ENCODE measurements around the gene RBPJL. TPM values are rescaled to one million over a fixed set of nuclear protein-coding genes. Genes with fewer than 3 reads are reported as not detected.
A peak's percentile ranks its signal among the peaks of the same experiment; 100 is the strongest.

The RBPJL gene
- total and polyA plus RNA-seq, 4 donors, result not detected

- WGBS, result 94% methylated on average over 3 of the region's 3 CpGs
- H3K36me3 ChIP-seq (ENCODE audit: control insufficient read depth in 4 of 4, insufficient read depth in 3 of 4, low read depth in 1 of 4, low read length in 3 of 4), result no peaks in the 10 kb centered on the region
- no peak overlapping the region for H3K9ac ChIP-seq (ENCODE audit: low read depth in 1 of 2, low read length in 2 of 2)
- H3K27me3 ChIP-seq (ENCODE audit: control insufficient read depth in 4 of 4, insufficient read depth in 4 of 4, low read length in 3 of 4), result no peaks in the 10 kb centered on the region
- no peak overlapping the region for H3K27ac ChIP-seq (ENCODE audit: low read depth in 1 of 2, low read length in 2 of 2)
- H3K4me1 ChIP-seq (ENCODE audit: control insufficient read depth in 4 of 4, insufficient read depth in 4 of 4, low read length in 3 of 4), result peaks cover 5 to 10% (median 8%) of the 10 kb centered on the region in 4 donors
- no peak for DNase-seq (ENCODE audit: low spot score)
- H3K9me3 ChIP-seq (ENCODE audit: control insufficient read depth in 4 of 4, low read length in 3 of 4), result no peaks in the 10 kb centered on the region
- no peak for TF ChIP-seq RAD21 (IDR thresholded peaks at IDR 0.05)
- no peak for TF ChIP-seq GABPA (IDR thresholded peaks at IDR 0.05 in 1 of 2, conservative IDR thresholded peaks at IDR 0.05 in 1 of 2)
- TF ChIP-seq, protein P1, sequence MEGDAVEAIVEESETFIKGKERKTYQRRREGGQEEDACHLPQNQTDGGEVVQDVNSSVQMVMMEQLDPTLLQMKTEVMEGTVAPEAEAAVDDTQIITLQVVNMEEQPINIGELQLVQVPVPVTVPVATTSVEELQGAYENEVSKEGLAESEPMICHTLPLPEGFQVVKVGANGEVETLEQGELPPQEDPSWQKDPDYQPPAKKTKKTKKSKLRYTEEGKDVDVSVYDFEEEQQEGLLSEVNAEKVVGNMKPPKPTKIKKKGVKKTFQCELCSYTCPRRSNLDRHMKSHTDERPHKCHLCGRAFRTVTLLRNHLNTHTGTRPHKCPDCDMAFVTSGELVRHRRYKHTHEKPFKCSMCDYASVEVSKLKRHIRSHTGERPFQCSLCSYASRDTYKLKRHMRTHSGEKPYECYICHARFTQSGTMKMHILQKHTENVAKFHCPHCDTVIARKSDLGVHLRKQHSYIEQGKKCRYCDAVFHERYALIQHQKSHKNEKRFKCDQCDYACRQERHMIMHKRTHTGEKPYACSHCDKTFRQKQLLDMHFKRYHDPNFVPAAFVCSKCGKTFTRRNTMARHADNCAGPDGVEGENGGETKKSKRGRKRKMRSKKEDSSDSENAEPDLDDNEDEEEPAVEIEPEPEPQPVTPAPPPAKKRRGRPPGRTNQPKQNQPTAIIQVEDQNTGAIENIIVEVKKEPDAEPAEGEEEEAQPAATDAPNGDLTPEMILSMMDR (IDR thresholded peaks at IDR 0.05; ENCODE audit: low read depth, low read length, missing input control), result no peak
- TF ChIP-seq RXRA (IDR thresholded peaks at IDR 0.05), result no peak
- no peak for TF ChIP-seq HNF4A (conservative IDR thresholded peaks at IDR 0.05)
- no peak for TF ChIP-seq JUND (IDR thresholded peaks at IDR 0.05)
- no peak overlapping the region for H3K4me3 ChIP-seq (ENCODE audit: low read depth in 1 of 3, low read length in 3 of 3)
Observed at GRCh38 chr20:45352729-45353128, 46.1 kb downstream of the RBPJL start.

DNA sequence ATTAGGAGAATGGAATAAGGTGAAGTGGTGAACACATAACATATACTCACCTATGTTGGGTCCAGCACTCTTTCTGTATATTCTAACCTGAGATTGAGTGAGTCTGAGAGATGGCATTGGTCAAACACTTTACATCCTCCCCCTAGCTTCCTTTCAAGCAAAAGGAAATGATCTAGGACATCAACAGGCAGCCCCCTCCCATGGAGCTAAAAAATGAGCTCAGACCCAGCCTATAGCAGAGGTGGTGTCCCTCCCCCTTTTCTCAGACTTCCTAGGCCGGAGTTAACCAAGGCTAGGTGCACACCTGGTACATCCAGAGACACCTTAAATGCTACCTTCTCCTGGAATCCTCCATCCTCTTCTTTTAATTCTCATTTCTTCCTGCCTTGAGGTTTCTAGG lies 47.1 kb downstream of the RBPJL start:
- Histone ChIP-seq H3K9ac (ENCODE audit: low read depth in 1 of 2, low read length in 2 of 2) (no peak overlapping the region), H3K4me3 (ENCODE audit: low read depth in 1 of 3, low read length in 3 of 3) (no peak overlapping the region), H3K27me3 (ENCODE audit: control insufficient read depth in 4 of 4, insufficient read depth in 4 of 4, low read length in 3 of 4) (no peaks in the 10 kb centered on the region), H3K27ac (ENCODE audit: low read depth in 1 of 2, low read length in 2 of 2) (no peak overlapping the region), H3K9me3 (ENCODE audit: control insufficient read depth in 4 of 4, low read length in 3 of 4) (no peaks in the 10 kb centered on the region), H3K4me1 (ENCODE audit: control insufficient read depth in 4 of 4, insufficient read depth in 4 of 4, low read length in 3 of 4) (peaks cover 5 to 20% (median 13%) of the 10 kb centered on the region in 4 donors), H3K36me3 (ENCODE audit: control insufficient read depth in 4 of 4, insufficient read depth in 3 of 4, low read depth in 1 of 4, low read length in 3 of 4) (no peaks in the 10 kb centered on the region)
- WGBS, result 97% methylated on average over 1 of the region's 1 CpG
- TF ChIP-seq FOXA1 (IDR thresholded peaks at IDR 0.05) (no peak), RAD21 (IDR thresholded peaks at IDR 0.05) (no peak)
- TF ChIP-seq, protein P1 (IDR thresholded peaks at IDR 0.05; ENCODE audit: low read depth, low read length, missing input control), result no peak
- DNase-seq (ENCODE audit: low spot score), result no peak

DNA sequence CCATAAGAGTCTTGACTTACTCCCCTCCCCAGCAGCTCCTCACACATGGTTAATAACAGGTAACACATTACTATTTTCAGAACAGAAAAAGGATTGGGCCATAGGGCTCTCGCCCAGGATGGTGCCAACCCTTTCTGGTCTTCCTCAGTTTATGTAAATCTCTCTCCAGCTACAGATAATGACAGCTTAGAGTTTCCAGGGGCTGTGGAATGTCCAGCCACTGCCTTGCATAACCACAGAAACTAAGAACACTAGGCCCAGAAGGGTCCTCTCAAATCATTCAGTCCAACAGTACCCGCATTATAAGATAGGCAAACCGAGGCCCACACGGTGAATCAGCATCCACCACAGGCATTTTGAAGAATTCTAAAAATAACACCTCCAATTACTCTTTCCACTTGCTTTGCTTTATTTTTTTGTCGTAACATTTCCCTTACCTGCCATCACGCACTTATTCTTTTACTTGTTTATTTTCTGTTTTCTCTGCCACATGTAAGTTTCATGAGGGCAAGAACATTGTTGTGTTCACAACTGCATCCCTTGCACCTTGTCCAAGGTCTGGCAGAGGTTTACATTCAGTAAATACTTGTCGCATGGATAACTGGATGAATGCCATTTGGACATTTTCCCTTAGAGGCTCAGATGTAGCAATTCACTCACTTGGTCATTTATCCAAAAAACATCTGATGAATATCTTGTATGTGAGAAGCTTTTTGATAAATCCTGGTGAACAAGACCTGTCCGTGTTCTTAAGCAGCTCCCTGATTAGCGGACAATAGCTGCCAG lies 48.0 kb downstream of the RBPJL start:
- Histone ChIP-seq H3K27me3 (ENCODE audit: control insufficient read depth in 4 of 4, insufficient read depth in 4 of 4, low read length in 3 of 4) (no peaks in the 10 kb centered on the region), H3K27ac (ENCODE audit: low read depth in 1 of 2, low read length in 2 of 2) (no peak overlapping the region), H3K9ac (ENCODE audit: low read depth in 1 of 2, low read length in 2 of 2) (no peak overlapping the region), H3K9me3 (ENCODE audit: control insufficient read depth in 4 of 4, low read length in 3 of 4) (no peaks in the 10 kb centered on the region), H3K4me1 (ENCODE audit: control insufficient read depth in 4 of 4, insufficient read depth in 4 of 4, low read length in 3 of 4) (peaks cover 7 to 26% (median 18%) of the 10 kb centered on the region in 4 donors), H3K4me3 (ENCODE audit: low read depth in 1 of 3, low read length in 3 of 3) (no peak overlapping the region), H3K36me3 (ENCODE audit: control insufficient read depth in 4 of 4, insufficient read depth in 3 of 4, low read depth in 1 of 4, low read length in 3 of 4) (no peaks in the 10 kb centered on the region)
- WGBS, result 71% methylated on average over 9 of the region's 9 CpGs
- no peak for DNase-seq (ENCODE audit: low spot score)
- peak; percentile 55 for TF ChIP-seq FOXA2 (IDR thresholded peaks at IDR 0.05)
- TF ChIP-seq JUND (IDR thresholded peaks at IDR 0.05), result no peak
- TF ChIP-seq, protein P2, sequence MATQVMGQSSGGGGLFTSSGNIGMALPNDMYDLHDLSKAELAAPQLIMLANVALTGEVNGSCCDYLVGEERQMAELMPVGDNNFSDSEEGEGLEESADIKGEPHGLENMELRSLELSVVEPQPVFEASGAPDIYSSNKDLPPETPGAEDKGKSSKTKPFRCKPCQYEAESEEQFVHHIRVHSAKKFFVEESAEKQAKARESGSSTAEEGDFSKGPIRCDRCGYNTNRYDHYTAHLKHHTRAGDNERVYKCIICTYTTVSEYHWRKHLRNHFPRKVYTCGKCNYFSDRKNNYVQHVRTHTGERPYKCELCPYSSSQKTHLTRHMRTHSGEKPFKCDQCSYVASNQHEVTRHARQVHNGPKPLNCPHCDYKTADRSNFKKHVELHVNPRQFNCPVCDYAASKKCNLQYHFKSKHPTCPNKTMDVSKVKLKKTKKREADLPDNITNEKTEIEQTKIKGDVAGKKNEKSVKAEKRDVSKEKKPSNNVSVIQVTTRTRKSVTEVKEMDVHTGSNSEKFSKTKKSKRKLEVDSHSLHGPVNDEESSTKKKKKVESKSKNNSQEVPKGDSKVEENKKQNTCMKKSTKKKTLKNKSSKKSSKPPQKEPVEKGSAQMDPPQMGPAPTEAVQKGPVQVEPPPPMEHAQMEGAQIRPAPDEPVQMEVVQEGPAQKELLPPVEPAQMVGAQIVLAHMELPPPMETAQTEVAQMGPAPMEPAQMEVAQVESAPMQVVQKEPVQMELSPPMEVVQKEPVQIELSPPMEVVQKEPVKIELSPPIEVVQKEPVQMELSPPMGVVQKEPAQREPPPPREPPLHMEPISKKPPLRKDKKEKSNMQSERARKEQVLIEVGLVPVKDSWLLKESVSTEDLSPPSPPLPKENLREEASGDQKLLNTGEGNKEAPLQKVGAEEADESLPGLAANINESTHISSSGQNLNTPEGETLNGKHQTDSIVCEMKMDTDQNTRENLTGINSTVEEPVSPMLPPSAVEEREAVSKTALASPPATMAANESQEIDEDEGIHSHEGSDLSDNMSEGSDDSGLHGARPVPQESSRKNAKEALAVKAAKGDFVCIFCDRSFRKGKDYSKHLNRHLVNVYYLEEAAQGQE (IDR thresholded peaks at IDR 0.05), result no peak
- TF ChIP-seq RXRA (IDR thresholded peaks at IDR 0.05), result peak; percentile 28 to 72
- no peak for TF ChIP-seq NR2F2 (IDR thresholded peaks at IDR 0.05)
- no peak for TF ChIP-seq RAD21 (IDR thresholded peaks at IDR 0.05)
- TF ChIP-seq HNF4G (IDR thresholded peaks at IDR 0.05), result peak; percentile 60
- TF ChIP-seq FOXA1 (IDR thresholded peaks at IDR 0.05), result no peak
- TF ChIP-seq ATF3 (IDR thresholded peaks at IDR 0.05), result no peak
- TF ChIP-seq, protein P3, sequence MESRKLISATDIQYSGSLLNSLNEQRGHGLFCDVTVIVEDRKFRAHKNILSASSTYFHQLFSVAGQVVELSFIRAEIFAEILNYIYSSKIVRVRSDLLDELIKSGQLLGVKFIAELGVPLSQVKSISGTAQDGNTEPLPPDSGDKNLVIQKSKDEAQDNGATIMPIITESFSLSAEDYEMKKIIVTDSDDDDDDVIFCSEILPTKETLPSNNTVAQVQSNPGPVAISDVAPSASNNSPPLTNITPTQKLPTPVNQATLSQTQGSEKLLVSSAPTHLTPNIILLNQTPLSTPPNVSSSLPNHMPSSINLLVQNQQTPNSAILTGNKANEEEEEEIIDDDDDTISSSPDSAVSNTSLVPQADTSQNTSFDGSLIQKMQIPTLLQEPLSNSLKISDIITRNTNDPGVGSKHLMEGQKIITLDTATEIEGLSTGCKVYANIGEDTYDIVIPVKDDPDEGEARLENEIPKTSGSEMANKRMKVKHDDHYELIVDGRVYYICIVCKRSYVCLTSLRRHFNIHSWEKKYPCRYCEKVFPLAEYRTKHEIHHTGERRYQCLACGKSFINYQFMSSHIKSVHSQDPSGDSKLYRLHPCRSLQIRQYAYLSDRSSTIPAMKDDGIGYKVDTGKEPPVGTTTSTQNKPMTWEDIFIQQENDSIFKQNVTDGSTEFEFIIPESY (IDR thresholded peaks at IDR 0.05), result no peak
- no peak for TF ChIP-seq GABPA (IDR thresholded peaks at IDR 0.05 in 1 of 2, conservative IDR thresholded peaks at IDR 0.05 in 1 of 2)
- TF ChIP-seq, protein P4, sequence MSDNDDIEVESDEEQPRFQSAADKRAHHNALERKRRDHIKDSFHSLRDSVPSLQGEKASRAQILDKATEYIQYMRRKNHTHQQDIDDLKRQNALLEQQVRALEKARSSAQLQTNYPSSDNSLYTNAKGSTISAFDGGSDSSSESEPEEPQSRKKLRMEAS (IDR thresholded peaks at IDR 0.05), result peak; percentile 28
- no peak for TF ChIP-seq TAF1 (conservative IDR thresholded peaks at IDR 0.05)
- peak; percentile 24 for TF ChIP-seq YY1 (IDR thresholded peaks at IDR 0.05)
